ENCODE measurements around the gene PSMF1. TPM values are rescaled to one million over a fixed set of nuclear protein-coding genes. Genes with fewer than 3 reads are reported as not detected.

The PSMF1 gene
- polyA plus RNA-seq, 1 donor from 2014 or later, result 236 TPM

DNA sequence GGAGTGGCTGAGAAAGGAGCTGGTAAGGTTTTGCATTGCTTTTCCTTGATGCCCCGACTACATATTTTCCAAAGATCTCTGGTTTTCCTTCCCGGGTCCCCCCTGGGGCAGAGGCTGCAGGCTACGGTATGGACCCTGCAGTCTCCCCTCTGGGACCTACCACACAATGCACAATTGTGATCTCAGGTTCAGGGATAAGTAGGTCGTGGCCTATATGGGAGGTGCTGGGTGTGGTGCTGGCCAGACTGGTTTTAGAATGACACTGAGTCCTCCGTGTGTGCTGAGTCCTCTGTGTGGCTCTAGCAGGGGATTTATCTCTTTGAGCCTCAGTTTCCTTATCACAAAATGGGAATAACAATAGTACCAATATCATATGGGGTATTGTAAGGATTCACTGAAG is 85.2 kb downstream of the PSMF1 start:
- Histone ChIP-seq H3K27ac (ENCODE audit: low read length) (no peak overlapping the region), H3K4me3 (ENCODE audit: low read length) (no peak overlapping the region), H3K9me2 (ENCODE audit: insufficient read depth, low read length) (no peaks in the 10 kb centered on the region), H3F3A (ENCODE audit: insufficient read depth, low read length, poor library complexity, severe bottlenecking) (no peaks in the 10 kb centered on the region), H2AFZ (ENCODE audit: low read depth, low read length) (no peak overlapping the region), H3K4me2 (ENCODE audit: low read length) (no peak overlapping the region), H3K27me3 (ENCODE audit: insufficient read depth, low read depth, low read length) (no peaks in the 10 kb centered on the region), H4K20me1 (ENCODE audit: insufficient read depth) (no peaks in the 10 kb centered on the region), H3K9ac (ENCODE audit: low read length) (no peak overlapping the region), H3K36me3 (ENCODE audit: insufficient read depth, low read length) (no peaks in the 10 kb centered on the region), H3K79me2 (replicated peaks; ENCODE audit: insufficient read depth, low read length) (no peaks in the 10 kb centered on the region), H3K9me3 (ENCODE audit: low read length) (no peaks in the 10 kb centered on the region)
- TF ChIP-seq TAF1 (IDR thresholded peaks at IDR 0.05; ENCODE audit: low read depth) (no peak), POLR2AphosphoS5 (IDR thresholded peaks at IDR 0.05) (no peak), SMC3 (conservative IDR thresholded peaks at IDR 0.05; ENCODE audit: poor library complexity) (no peak), EP300 (conservative IDR thresholded peaks at IDR 0.05; ENCODE audit: poor library complexity, severe bottlenecking) (no peak), MXI1 (conservative IDR thresholded peaks at IDR 0.05; ENCODE audit: poor library complexity, severe bottlenecking) (no peak), RAD21 (conservative IDR thresholded peaks at IDR 0.05) (no peak), EZH2 (IDR thresholded peaks at IDR 0.05; ENCODE audit: borderline replicate concordance, insufficient read depth, low read length, poor library complexity, severe bottlenecking) (no peak)
- TF ChIP-seq, protein P1, sequence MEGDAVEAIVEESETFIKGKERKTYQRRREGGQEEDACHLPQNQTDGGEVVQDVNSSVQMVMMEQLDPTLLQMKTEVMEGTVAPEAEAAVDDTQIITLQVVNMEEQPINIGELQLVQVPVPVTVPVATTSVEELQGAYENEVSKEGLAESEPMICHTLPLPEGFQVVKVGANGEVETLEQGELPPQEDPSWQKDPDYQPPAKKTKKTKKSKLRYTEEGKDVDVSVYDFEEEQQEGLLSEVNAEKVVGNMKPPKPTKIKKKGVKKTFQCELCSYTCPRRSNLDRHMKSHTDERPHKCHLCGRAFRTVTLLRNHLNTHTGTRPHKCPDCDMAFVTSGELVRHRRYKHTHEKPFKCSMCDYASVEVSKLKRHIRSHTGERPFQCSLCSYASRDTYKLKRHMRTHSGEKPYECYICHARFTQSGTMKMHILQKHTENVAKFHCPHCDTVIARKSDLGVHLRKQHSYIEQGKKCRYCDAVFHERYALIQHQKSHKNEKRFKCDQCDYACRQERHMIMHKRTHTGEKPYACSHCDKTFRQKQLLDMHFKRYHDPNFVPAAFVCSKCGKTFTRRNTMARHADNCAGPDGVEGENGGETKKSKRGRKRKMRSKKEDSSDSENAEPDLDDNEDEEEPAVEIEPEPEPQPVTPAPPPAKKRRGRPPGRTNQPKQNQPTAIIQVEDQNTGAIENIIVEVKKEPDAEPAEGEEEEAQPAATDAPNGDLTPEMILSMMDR (IDR thresholded peaks at IDR 0.05; ENCODE audit: poor library complexity, severe bottlenecking), result no peak
- TF ChIP-seq, protein P2, sequence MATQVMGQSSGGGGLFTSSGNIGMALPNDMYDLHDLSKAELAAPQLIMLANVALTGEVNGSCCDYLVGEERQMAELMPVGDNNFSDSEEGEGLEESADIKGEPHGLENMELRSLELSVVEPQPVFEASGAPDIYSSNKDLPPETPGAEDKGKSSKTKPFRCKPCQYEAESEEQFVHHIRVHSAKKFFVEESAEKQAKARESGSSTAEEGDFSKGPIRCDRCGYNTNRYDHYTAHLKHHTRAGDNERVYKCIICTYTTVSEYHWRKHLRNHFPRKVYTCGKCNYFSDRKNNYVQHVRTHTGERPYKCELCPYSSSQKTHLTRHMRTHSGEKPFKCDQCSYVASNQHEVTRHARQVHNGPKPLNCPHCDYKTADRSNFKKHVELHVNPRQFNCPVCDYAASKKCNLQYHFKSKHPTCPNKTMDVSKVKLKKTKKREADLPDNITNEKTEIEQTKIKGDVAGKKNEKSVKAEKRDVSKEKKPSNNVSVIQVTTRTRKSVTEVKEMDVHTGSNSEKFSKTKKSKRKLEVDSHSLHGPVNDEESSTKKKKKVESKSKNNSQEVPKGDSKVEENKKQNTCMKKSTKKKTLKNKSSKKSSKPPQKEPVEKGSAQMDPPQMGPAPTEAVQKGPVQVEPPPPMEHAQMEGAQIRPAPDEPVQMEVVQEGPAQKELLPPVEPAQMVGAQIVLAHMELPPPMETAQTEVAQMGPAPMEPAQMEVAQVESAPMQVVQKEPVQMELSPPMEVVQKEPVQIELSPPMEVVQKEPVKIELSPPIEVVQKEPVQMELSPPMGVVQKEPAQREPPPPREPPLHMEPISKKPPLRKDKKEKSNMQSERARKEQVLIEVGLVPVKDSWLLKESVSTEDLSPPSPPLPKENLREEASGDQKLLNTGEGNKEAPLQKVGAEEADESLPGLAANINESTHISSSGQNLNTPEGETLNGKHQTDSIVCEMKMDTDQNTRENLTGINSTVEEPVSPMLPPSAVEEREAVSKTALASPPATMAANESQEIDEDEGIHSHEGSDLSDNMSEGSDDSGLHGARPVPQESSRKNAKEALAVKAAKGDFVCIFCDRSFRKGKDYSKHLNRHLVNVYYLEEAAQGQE (IDR thresholded peaks at IDR 0.05; ENCODE audit: borderline replicate concordance), result no peak

DNA sequence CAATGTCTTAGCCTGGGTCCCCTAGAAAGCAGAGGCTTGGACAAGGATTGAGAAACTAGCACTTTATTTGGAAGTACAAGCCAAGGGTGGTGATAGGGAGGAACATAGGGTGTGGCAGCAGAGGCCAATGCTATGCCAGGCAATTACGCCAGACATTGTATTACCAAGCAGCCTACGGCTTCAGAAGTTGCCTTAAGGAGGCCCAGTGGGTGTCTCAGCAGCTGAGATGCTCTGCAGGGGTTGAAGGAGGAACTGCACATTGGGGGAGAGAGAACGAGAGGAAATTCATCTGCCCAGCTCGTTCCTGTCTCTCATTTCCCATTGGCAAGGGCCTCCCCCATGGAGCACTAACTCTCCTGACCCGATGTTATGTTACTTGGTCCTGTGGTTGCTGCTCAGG is 85.7 kb downstream of the PSMF1 start:
- H4K20me1 ChIP-seq (ENCODE audit: insufficient read depth), result no peaks in the 10 kb centered on the region
- no peaks in the 10 kb centered on the region for H3K9me3 ChIP-seq (ENCODE audit: low read length)
- no peaks in the 10 kb centered on the region for H3K79me2 ChIP-seq (replicated peaks; ENCODE audit: insufficient read depth, low read length)
- no peak for TF ChIP-seq RAD21 (conservative IDR thresholded peaks at IDR 0.05)
- TF ChIP-seq SMC3 (conservative IDR thresholded peaks at IDR 0.05; ENCODE audit: poor library complexity), result no peak
- TF ChIP-seq EP300 (conservative IDR thresholded peaks at IDR 0.05; ENCODE audit: poor library complexity, severe bottlenecking), result no peak
- TF ChIP-seq, protein P1 (IDR thresholded peaks at IDR 0.05; ENCODE audit: poor library complexity, severe bottlenecking), result no peak
- no peak for TF ChIP-seq TAF1 (IDR thresholded peaks at IDR 0.05; ENCODE audit: low read depth)
- no peak for TF ChIP-seq MXI1 (conservative IDR thresholded peaks at IDR 0.05; ENCODE audit: poor library complexity, severe bottlenecking)
- no peak for TF ChIP-seq POLR2AphosphoS5 (IDR thresholded peaks at IDR 0.05)
- no peak overlapping the region for H3K4me3 ChIP-seq (ENCODE audit: low read length)
- H3K9me2 ChIP-seq (ENCODE audit: insufficient read depth, low read length), result no peaks in the 10 kb centered on the region
- no peak overlapping the region for H3K9ac ChIP-seq (ENCODE audit: low read length)
- no peaks in the 10 kb centered on the region for H3F3A ChIP-seq (ENCODE audit: insufficient read depth, low read length, poor library complexity, severe bottlenecking)
- no peak overlapping the region for H3K4me2 ChIP-seq (ENCODE audit: low read length)
- no peaks in the 10 kb centered on the region for H3K36me3 ChIP-seq (ENCODE audit: insufficient read depth, low read length)
- no peaks in the 10 kb centered on the region for H3K27me3 ChIP-seq (ENCODE audit: insufficient read depth, low read depth, low read length)
- no peak overlapping the region for H3K27ac ChIP-seq (ENCODE audit: low read length)
- no peak overlapping the region for H2AFZ ChIP-seq (ENCODE audit: low read depth, low read length)
